Embryonic facial prominence (tissue), 1 donor: ENCODE results near the gene KIF3C.
A peak's percentile ranks its signal among the peaks of the same experiment; 100 is the strongest.

Source experiments
- DNase-seq: peaks from one replicate; pipeline ENCODE4 v3.0.0-alpha.2; 2016; ENCODE audit errors: extremely low spot score

Gene KIF3C

DNA sequence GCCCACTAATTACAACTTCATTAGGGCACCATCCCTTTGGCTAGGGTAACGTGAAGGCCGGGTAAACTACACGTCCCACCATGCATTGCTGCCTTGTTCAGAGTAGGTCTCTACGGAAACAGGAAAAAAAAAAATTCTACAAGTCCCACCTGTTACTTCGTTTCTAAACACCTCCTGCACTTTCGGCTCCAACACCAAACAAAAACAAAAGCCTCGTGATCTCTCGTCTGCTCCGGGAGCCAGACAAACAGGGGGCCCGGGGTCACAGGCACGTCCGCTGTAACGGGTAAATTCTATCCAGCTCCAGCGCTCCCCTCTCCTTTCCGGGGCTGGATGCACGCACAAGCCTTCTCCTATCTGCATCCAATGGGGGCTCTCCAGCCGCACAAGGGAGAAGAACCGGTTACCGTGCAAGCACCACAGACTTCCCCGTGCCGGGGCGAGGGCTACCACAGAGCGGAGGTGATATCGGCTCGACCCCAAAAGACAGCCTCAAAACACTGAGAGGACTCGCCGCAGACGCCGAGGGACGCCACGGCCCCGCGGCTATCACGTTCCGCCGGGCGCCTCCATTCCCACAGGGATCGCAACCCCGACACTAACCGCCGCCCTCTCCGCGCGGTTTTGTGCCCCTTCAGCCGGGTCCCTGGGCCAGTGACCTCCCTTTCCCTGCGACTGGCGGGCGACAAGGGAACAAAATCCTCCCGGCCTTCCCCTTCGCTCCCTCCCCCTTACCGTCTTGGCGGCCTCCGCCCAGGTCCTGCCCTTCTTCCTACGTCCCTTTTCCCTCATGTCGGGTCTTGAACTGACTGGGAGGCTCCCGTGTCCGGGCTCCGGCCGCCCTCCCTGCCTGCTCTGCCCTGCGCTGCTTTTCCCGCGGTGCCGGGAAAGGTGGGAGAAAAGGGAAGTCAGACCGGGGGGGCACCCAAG lies 104.6 kb downstream of the KIF3C start:
- peak; percentile 25 for DNase-seq
